SW480 (cell line): ENCODE measurements around the gene PMM1.
A peak's percentile ranks its signal among the peaks of the same experiment; 100 is the strongest.

Source experiments
- DNase-seq: peaks from one replicate; pipeline ENCODE4 v3.0.0-alpha.2; 2016; ENCODE audit warnings: low spot score

The PMM1 gene

GRCh38 chr22:41537203-41537602 is 52.4 kb downstream of the PMM1 start:
- no peak for DNase-seq

- no peak for DNase-seq
Measured at GRCh38 chr22:41535244-41535643, 54.4 kb downstream of the PMM1 start.

- no peak for DNase-seq
Measured at GRCh38 chr22:41534219-41534618, 55.4 kb downstream of the PMM1 start.

GRCh38 chr22:41532908-41533825 is 56.5 kb downstream of the PMM1 start:
- DNase-seq: peak; percentile 30

- DNase-seq: no peak
Measured at GRCh38 chr22:41531715-41532477, 57.7 kb downstream of the PMM1 start.

- DNase-seq: no peak
Measured at GRCh38 chr22:41530890-41531714, 58.5 kb downstream of the PMM1 start.

- no peak for DNase-seq
Measured at GRCh38 chr22:41528938-41529561, 60.6 kb downstream of the PMM1 start.

- DNase-seq: no peak
Measured at GRCh38 chr22:41528132-41528766, 61.4 kb downstream of the PMM1 start.
